HepG2 (cell line): ENCODE data around the gene GAD1. TPM values are rescaled to one million over a fixed set of nuclear protein-coding genes. Genes with fewer than 3 reads are reported as not detected.

Experiments used
- ARNT ChIP-seq: fragments of 450-650 bp; IDR thresholded peaks from 2 replicates; pipeline ENCODE4 v1.6.1; 2017
- BRD4 ChIP-seq: sonication (generic); formaldehyde crosslinking; IDR thresholded peaks from 2 replicates; pipeline ENCODE4 v1.4.0; 2020; ENCODE audit warnings: missing genetic modification reagents
- CENPX ChIP-seq: sonication (generic); formaldehyde crosslinking; IDR thresholded peaks from 2 replicates; pipeline ENCODE4 v1.9.0; 2021; ENCODE audit warnings: mild to moderate bottlenecking, missing genetic modification reagents, moderate library complexity
- CHD2 ChIP-seq: IDR thresholded peaks from 2 replicates; pipeline ENCODE4 v1.6.1; 2011; ENCODE audit warnings: low read depth, low read length, improper control_type of control experiment
- HDAC1 ChIP-seq: sonication (generic); formaldehyde crosslinking; IDR thresholded peaks from 2 replicates; pipeline ENCODE4 v1.5.1; 2020; ENCODE audit warnings: mild to moderate bottlenecking, missing genetic modification reagents
- LCORL ChIP-seq, 2 experiments: fragments of 450-650 bp in 1 of 2; sonication (generic) in 1 of 2; formaldehyde crosslinking in 1 of 2; IDR thresholded peaks; 2 replicates each; pipeline versions ENCODE4 v1.5.0 to v1.6.1; 2017 to 2020; ENCODE audit warnings: antibody characterized with exemption in 1 of 2, missing genetic modification reagents in 1 of 2
- NONO ChIP-seq, 2 experiments: fragments of 450-650 bp in 1 of 2; sonication (generic) in 1 of 2; formaldehyde crosslinking in 1 of 2; IDR thresholded peaks in 1 of 2; conservative IDR thresholded peaks in 1 of 2; 2 replicates each; pipeline versions ENCODE4 v1.6.1 to v1.8.0; 2017 to 2022; ENCODE audit warnings: mild to moderate bottlenecking in 1 of 2, missing genetic modification reagents in 1 of 2, moderate library complexity in 1 of 2
- ONECUT2 ChIP-seq: sonication (generic); formaldehyde crosslinking; IDR thresholded peaks from 2 replicates; pipeline ENCODE4 v1.4.0; 2020; ENCODE audit warnings: missing genetic modification reagents
- TCF7 ChIP-seq: sonication (generic); IDR thresholded peaks from 2 replicates; pipeline ENCODE4 v1.6.1; 2016; ENCODE audit warnings: antibody characterized with exemption, low read depth
- TP53 ChIP-seq: sonication (generic); formaldehyde crosslinking; conservative IDR thresholded peaks from 2 replicates; pipeline ENCODE4 v1.4.0; 2020; ENCODE audit warnings: missing genetic modification reagents
- ZBTB21 ChIP-seq: sonication (generic); formaldehyde crosslinking; IDR thresholded peaks from 2 replicates; pipeline ENCODE4 v1.4.0; 2020; ENCODE audit warnings: missing genetic modification reagents
- ZFP62 ChIP-seq: sonication (generic); formaldehyde crosslinking; IDR thresholded peaks from 2 replicates; pipeline ENCODE4 v1.4.0; 2020; ENCODE audit warnings: missing genetic modification reagents
- ZNF17 ChIP-seq: sonication (generic); formaldehyde crosslinking; IDR thresholded peaks from 2 replicates; pipeline ENCODE4 v1.5.0; 2020; ENCODE audit warnings: mild to moderate bottlenecking, missing genetic modification reagents
- ZNF335 ChIP-seq: sonication (generic); formaldehyde crosslinking; IDR thresholded peaks from 2 replicates; pipeline ENCODE4 v1.4.0; 2020; ENCODE audit warnings: missing genetic modification reagents
- ZNF451 ChIP-seq: sonication (generic); formaldehyde crosslinking; IDR thresholded peaks from 2 replicates; pipeline ENCODE4 v1.5.0; 2020; ENCODE audit warnings: mild to moderate bottlenecking, missing genetic modification reagents
- ZNF761 ChIP-seq: sonication (generic); formaldehyde crosslinking; conservative IDR thresholded peaks from 2 replicates; pipeline ENCODE4 v1.4.0; 2020; ENCODE audit warnings: mild to moderate bottlenecking, missing genetic modification reagents
- ZNF790 ChIP-seq: sonication (generic); formaldehyde crosslinking; IDR thresholded peaks from 2 replicates; pipeline ENCODE4 v1.8.0; 2022; ENCODE audit warnings: missing genetic modification reagents, mild to moderate bottlenecking, borderline replicate concordance
- ZSCAN20 ChIP-seq: sonication (generic); formaldehyde crosslinking; IDR thresholded peaks from 2 replicates; pipeline ENCODE4 v1.4.0; 2020; ENCODE audit warnings: missing genetic modification reagents, mild to moderate bottlenecking, borderline replicate concordance
- polyA plus RNA-seq, 8 experiments: library from polyadenylated mRNA; depleted of rRNA in 3 of 8; stranded (reverse) in 7 of 8; unstranded in 1 of 8; fragments of >200 nt; fragmentation: Illumina TruSeq in 4 of 8; extraction: Trizol in 4 of 8; gene quantifications; 2 replicates each; pipeline versions ENCODE4 v1.2.1 to v1.2.3, GENCODE V29; 2011 to 2016; ENCODE audit warnings: low read depth in 4 of 8, missing spikeins in 1 of 8, mixed read lengths in 1 of 8; ENCODE audit not compliant: insufficient read depth in 1 of 8
- total RNA-seq, 5 experiments: library from RNA; depleted of rRNA; stranded (reverse); fragments of >200 nt; fragmentation: Illumina TruSeq; extraction: Trizol; gene quantifications; 2 replicates each; pipeline ENCODE4 v1.2.3, GENCODE V29; 2016; ENCODE audit warnings: low read depth in 1 of 5
- TF ChIP-seq, protein P1 (sequence below): sonication (generic); formaldehyde crosslinking; IDR thresholded peaks from 2 replicates; pipeline ENCODE4 v1.5.1; 2020; ENCODE audit warnings: mild to moderate bottlenecking, missing genetic modification reagents, moderate library complexity
- TF ChIP-seq, protein P2 (sequence below): sonication (generic); formaldehyde crosslinking; IDR thresholded peaks from 2 replicates; pipeline ENCODE4 v1.4.0; 2020; ENCODE audit warnings: mild to moderate bottlenecking, missing genetic modification reagents
- TF ChIP-seq, protein P3 (sequence below): sonication (generic); formaldehyde crosslinking; IDR thresholded peaks from 2 replicates; pipeline ENCODE4 v1.5.0; 2020; ENCODE audit warnings: mild to moderate bottlenecking, missing genetic modification reagents, borderline replicate concordance

GAD1 gene
- total and polyA plus RNA-seq, 2 of the 13 experiments (the other 11 are each of a cell fraction or from before 2014, with no cell fraction given), result 0.09 to 0.13 TPM

GRCh38 chr2:170771421-170771937 lies 45.2 kb upstream of the GAD1 start (continued):
- TF ChIP-seq, protein P1, sequence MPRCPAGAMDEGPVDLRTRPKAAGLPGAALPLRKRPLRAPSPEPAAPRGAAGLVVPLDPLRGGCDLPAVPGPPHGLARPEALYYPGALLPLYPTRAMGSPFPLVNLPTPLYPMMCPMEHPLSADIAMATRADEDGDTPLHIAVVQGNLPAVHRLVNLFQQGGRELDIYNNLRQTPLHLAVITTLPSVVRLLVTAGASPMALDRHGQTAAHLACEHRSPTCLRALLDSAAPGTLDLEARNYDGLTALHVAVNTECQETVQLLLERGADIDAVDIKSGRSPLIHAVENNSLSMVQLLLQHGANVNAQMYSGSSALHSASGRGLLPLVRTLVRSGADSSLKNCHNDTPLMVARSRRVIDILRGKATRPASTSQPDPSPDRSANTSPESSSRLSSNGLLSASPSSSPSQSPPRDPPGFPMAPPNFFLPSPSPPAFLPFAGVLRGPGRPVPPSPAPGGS (CRISPR knock-in tag), result no peak
- TF ChIP-seq ZNF790 (CRISPR knock-in tag), result no peak; the same call in 1 of the 2 replicates
- no peak for TF ChIP-seq BRD4 (CRISPR knock-in tag)
- TF ChIP-seq ONECUT2, result no peak
- TF ChIP-seq ARNT, result no peak
- no peak for TF ChIP-seq TP53 (CRISPR knock-in tag)
- no peak for TF ChIP-seq ZNF17 (CRISPR knock-in tag)
- TF ChIP-seq, protein P2, sequence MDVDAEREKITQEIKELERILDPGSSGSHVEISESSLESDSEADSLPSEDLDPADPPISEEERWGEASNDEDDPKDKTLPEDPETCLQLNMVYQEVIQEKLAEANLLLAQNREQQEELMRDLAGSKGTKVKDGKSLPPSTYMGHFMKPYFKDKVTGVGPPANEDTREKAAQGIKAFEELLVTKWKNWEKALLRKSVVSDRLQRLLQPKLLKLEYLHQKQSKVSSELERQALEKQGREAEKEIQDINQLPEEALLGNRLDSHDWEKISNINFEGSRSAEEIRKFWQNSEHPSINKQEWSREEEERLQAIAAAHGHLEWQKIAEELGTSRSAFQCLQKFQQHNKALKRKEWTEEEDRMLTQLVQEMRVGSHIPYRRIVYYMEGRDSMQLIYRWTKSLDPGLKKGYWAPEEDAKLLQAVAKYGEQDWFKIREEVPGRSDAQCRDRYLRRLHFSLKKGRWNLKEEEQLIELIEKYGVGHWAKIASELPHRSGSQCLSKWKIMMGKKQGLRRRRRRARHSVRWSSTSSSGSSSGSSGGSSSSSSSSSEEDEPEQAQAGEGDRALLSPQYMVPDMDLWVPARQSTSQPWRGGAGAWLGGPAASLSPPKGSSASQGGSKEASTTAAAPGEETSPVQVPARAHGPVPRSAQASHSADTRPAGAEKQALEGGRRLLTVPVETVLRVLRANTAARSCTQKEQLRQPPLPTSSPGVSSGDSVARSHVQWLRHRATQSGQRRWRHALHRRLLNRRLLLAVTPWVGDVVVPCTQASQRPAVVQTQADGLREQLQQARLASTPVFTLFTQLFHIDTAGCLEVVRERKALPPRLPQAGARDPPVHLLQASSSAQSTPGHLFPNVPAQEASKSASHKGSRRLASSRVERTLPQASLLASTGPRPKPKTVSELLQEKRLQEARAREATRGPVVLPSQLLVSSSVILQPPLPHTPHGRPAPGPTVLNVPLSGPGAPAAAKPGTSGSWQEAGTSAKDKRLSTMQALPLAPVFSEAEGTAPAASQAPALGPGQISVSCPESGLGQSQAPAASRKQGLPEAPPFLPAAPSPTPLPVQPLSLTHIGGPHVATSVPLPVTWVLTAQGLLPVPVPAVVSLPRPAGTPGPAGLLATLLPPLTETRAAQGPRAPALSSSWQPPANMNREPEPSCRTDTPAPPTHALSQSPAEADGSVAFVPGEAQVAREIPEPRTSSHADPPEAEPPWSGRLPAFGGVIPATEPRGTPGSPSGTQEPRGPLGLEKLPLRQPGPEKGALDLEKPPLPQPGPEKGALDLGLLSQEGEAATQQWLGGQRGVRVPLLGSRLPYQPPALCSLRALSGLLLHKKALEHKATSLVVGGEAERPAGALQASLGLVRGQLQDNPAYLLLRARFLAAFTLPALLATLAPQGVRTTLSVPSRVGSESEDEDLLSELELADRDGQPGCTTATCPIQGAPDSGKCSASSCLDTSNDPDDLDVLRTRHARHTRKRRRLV (CRISPR knock-in tag), result no peak
- peak; percentile 3; the same call in 1 of the 2 replicates for TF ChIP-seq HDAC1 (CRISPR knock-in tag)
- TF ChIP-seq ZBTB21 (CRISPR knock-in tag), result no peak
- TF ChIP-seq CHD2, result no peak
- TF ChIP-seq, protein P3, sequence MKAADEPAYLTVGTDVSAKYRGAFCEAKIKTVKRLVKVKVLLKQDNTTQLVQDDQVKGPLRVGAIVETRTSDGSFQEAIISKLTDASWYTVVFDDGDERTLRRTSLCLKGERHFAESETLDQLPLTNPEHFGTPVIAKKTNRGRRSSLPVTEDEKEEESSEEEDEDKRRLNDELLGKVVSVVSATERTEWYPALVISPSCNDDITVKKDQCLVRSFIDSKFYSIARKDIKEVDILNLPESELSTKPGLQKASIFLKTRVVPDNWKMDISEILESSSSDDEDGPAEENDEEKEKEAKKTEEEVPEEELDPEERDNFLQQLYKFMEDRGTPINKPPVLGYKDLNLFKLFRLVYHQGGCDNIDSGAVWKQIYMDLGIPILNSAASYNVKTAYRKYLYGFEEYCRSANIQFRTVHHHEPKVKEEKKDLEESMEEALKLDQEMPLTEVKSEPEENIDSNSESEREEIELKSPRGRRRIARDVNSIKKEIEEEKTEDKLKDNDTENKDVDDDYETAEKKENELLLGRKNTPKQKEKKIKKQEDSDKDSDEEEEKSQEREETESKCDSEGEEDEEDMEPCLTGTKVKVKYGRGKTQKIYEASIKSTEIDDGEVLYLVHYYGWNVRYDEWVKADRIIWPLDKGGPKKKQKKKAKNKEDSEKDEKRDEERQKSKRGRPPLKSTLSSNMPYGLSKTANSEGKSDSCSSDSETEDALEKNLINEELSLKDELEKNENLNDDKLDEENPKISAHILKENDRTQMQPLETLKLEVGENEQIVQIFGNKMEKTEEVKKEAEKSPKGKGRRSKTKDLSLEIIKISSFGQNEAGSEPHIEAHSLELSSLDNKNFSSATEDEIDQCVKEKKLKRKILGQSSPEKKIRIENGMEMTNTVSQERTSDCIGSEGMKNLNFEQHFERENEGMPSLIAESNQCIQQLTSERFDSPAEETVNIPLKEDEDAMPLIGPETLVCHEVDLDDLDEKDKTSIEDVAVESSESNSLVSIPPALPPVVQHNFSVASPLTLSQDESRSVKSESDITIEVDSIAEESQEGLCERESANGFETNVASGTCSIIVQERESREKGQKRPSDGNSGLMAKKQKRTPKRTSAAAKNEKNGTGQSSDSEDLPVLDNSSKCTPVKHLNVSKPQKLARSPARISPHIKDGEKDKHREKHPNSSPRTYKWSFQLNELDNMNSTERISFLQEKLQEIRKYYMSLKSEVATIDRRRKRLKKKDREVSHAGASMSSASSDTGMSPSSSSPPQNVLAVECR (CRISPR knock-in tag), result peak; percentile 10; the same call in 1 of the 2 replicates
- no peak for TF ChIP-seq ZNF451 (CRISPR knock-in tag)
- TF ChIP-seq NONO (IDR thresholded peaks at IDR 0.05), result no peak
- TF ChIP-seq NONO (CRISPR knock-in tag; conservative IDR thresholded peaks at IDR 0.05), result peak; percentile 18
- no peak for TF ChIP-seq LCORL (IDR thresholded peaks at IDR 0.05)
- 0 out of 2 replicates have a peak, but pooled peaks have one; percentile 13 for TF ChIP-seq LCORL (CRISPR knock-in tag; IDR thresholded peaks at IDR 0.05)
- no peak for TF ChIP-seq ZSCAN20 (CRISPR knock-in tag)
- no peak for TF ChIP-seq ZFP62 (CRISPR knock-in tag)
- TF ChIP-seq ZNF335 (CRISPR knock-in tag), result no peak
- no peak for TF ChIP-seq CENPX (CRISPR knock-in tag)
- no peak for TF ChIP-seq TCF7
- TF ChIP-seq ZNF761 (CRISPR knock-in tag), result no peak
